HG02798 (cell line): Measurements from ENCODE around the gene CCL27.

ENCODE experiments used
- ATAC-seq: cut with Tn5 transposase; IDR thresholded peaks from one replicate; pipeline ENCODE4 v1.9.1; 2021; ENCODE audit warnings: mild to moderate bottlenecking; ENCODE audit not compliant: unreplicated experiment, poor library complexity

CCL27 gene

GRCh38 chr9:34630402-34631154 lies 31.9 kb downstream of the CCL27 start:
- ATAC-seq: no peak

- ATAC-seq: no peak
Measured at GRCh38 chr9:34629491-34629808, 33.0 kb downstream of the CCL27 start.

- ATAC-seq: peak; percentile 54
Measured at GRCh38 chr9:34628656-34629490, 33.6 kb downstream of the CCL27 start, which contains the start of gene ARID3C. Gene ARID3C (minus strand): TSS chr9:34629066. CDS start chr9:34628014, 1,052 bp downstream.

- no peak for ATAC-seq
Measured at GRCh38 chr9:34627716-34628655, 34.5 kb downstream of the CCL27 start.

- ATAC-seq: no peak
Measured at GRCh38 chr9:34625186-34625486, 37.3 kb downstream of the CCL27 start.

- no peak for ATAC-seq
Measured at GRCh38 chr9:34624475-34625185, 37.8 kb downstream of the CCL27 start.

- ATAC-seq: no peak
Measured at GRCh38 chr9:34623374-34624235, 38.9 kb downstream of the CCL27 start.

GRCh38 chr9:34620061-34620994 lies 42.1 kb downstream of the CCL27 start, which contains the start of gene DCTN3:
Gene DCTN3 (minus strand): TSS chr9:34620495. CDS start chr9:34620464, 31 bp downstream.
- ATAC-seq: peak; percentile 99

- ATAC-seq: no peak
Measured at GRCh38 chr9:34615132-34615531, 47.3 kb downstream of the CCL27 start.

- peak; percentile 35 for ATAC-seq
Measured at GRCh38 chr9:34612788-34613390, 49.6 kb downstream of the CCL27 start.
